K562 (cell line): ENCODE measurements around the gene PGS1. TPM values are rescaled to one million over a fixed set of nuclear protein-coding genes. Genes with fewer than 3 reads are reported as not detected.

ENCODE experiments used
- ATAC-seq: fragments of 200-7000 bp; cut with Tn5 transposase; 3 replicates; pipeline ENCODE4 v1.9.1; 2020; ENCODE audit warnings: moderate library complexity
- BruUV-seq: library from RNA; stranded (reverse); fragments of 400-500 nt; replicated peaks from 2 replicates; lab custom pipeline; 2021; lab: Mats Ljungman, UMichigan
- CTCF ChIA-PET: fragments of 300-600 bp; formaldehyde crosslinking; extraction: SDS; loops from one replicate; lab custom pipeline; 2021; ENCODE audit warnings: low intra/inter-chr PET ratio; lab: Yijun Ruan, JAX
- POLR2A ChIA-PET: fragments of 300-600, 350-650 bp; sonication (Branson Sonifier 250); formaldehyde crosslinking; extraction: SDS; loops from one replicate; lab custom pipeline; 2021; ENCODE audit warnings: antibody characterized with exemption, inconsistent platforms; lab: Yijun Ruan, JAX
- DNase-seq, 4 experiments: peaks; one replicate each; pipeline versions ENCODE4 v3.0.0 to v3.0.0-alpha.2; 2011 to 2018; ENCODE audit warnings: low spot score in 3 of 4, mixed read lengths in 3 of 4; ENCODE audit errors: extremely low read depth in 1 of 4
- FAIRE-seq: peaks from 2 replicates; lab custom pipeline; 2011; peaks lifted over from hg19 to GRCh38; lab: Jason Lieb, UNC
- H2AFZ ChIP-seq: 2 replicates; pipeline ENCODE4 v1.6.0; 2011; ENCODE audit warnings: low read depth, low read length, control low read depth, inconsistent platforms
- H3K27ac ChIP-seq: fragments of 200-600 bp; 3 replicates; pipeline ENCODE4 v1.8.0; 2011; ENCODE audit warnings: low read depth, mild to moderate bottlenecking, control low read depth, inconsistent platforms, low read length, moderate library complexity, mixed read lengths; ENCODE audit errors: extremely low read depth
- H3K27me3 ChIP-seq, 2 experiments: fragments of 300-600 bp in 1 of 2; 2 replicates in 1 of 2; 3 replicates in 1 of 2; pipeline versions ENCODE4 v1.6.0 to v1.8.0; 2011; ENCODE audit warnings: inconsistent platforms in 2 of 2, low read length in 2 of 2, mild to moderate bottlenecking in 1 of 2, mixed read lengths in 1 of 2, moderate library complexity in 1 of 2; ENCODE audit not compliant: control insufficient read depth in 2 of 2, insufficient read depth in 2 of 2
- H3K36me3 ChIP-seq: fragments of 300-600 bp; 3 replicates; pipeline ENCODE4 v1.8.0; 2011; ENCODE audit warnings: mild to moderate bottlenecking, low read length, inconsistent platforms; ENCODE audit not compliant: control insufficient read depth, insufficient read depth
- H3K4me1 ChIP-seq, 2 experiments: fragments of 200-600 bp in 1 of 2; replicated peaks in 1 of 2; 2 replicates in 1 of 2; 3 replicates in 1 of 2; pipeline versions ENCODE4 v1.5.1 to v1.8.0; 2011; ENCODE audit warnings: inconsistent platforms in 2 of 2, low read length in 2 of 2, mild to moderate bottlenecking in 1 of 2, mixed read lengths in 1 of 2, moderate library complexity in 1 of 2; ENCODE audit not compliant: control insufficient read depth in 2 of 2, insufficient read depth in 2 of 2
- H3K4me2 ChIP-seq: 2 replicates; pipeline ENCODE4 v1.6.1; 2011; ENCODE audit warnings: low read length, control low read depth, inconsistent platforms, mixed read lengths; ENCODE audit not compliant: insufficient read depth
- H3K4me3 ChIP-seq: fragments of 200-600 bp; sonication (generic), shearing (Covaris generic); 2 replicates; pipeline ENCODE4 v1.5.1; 2016; ENCODE audit warnings: control low read depth, inconsistent platforms
- H3K79me2 ChIP-seq: fragments of 200-600 bp; 3 replicates; pipeline ENCODE4 v1.8.0; 2011; ENCODE audit warnings: low read length, inconsistent platforms; ENCODE audit not compliant: control insufficient read depth, insufficient read depth
- H3K9ac ChIP-seq, 2 experiments: 2 replicates each; pipeline versions ENCODE4 v1.6.0 to v1.6.1; 2011; ENCODE audit warnings: low read depth in 2 of 2, low read length in 2 of 2, control low read depth in 1 of 2, inconsistent platforms in 1 of 2, mild to moderate bottlenecking in 1 of 2, mixed read lengths in 1 of 2; ENCODE audit not compliant: insufficient read depth in 1 of 2
- H3K9me1 ChIP-seq: one replicate; pipeline ENCODE4 v1.6.0; 2011; ENCODE audit warnings: inconsistent platforms, mild to moderate bottlenecking, low read length, moderate library complexity; ENCODE audit not compliant: control insufficient read depth, insufficient read depth
- H3K9me3 ChIP-seq: replicated peaks from 2 replicates; pipeline ENCODE4 v1.5.1; 2011; ENCODE audit warnings: low read depth, low read length, inconsistent platforms; ENCODE audit not compliant: control insufficient read depth, insufficient read depth
- H4K20me1 ChIP-seq: replicated peaks from 2 replicates; pipeline ENCODE4 v1.6.1; 2011; ENCODE audit warnings: low read length, inconsistent platforms, mixed read lengths; ENCODE audit not compliant: control insufficient read depth, insufficient read depth
- BCOR ChIP-seq: fragments of 450-650 bp; IDR thresholded peaks from 2 replicates; pipeline ENCODE4 v1.6.1; 2016
- ESRRB ChIP-seq: fragments of 250-450 bp; sonication (Bioruptor Pico); IDR thresholded peaks from 2 replicates; pipeline ENCODE4 v1.5.0; 2020; ENCODE audit warnings: mild to moderate bottlenecking, moderate library complexity, borderline replicate concordance
- ETV5 ChIP-seq: sonication (generic); formaldehyde crosslinking; IDR thresholded peaks from 2 replicates; pipeline ENCODE4 v1.4.0; 2020; ENCODE audit warnings: low read depth, mild to moderate bottlenecking, missing genetic modification reagents
- HDAC2 ChIP-seq: fragments of 450-650 bp; IDR thresholded peaks from 2 replicates; pipeline ENCODE4 v1.6.1; 2016; ENCODE audit warnings: mild to moderate bottlenecking
- KDM1A ChIP-seq, 2 experiments: fragments of 450-650 bp; IDR thresholded peaks; 2 replicates each; pipeline ENCODE4 v1.6.1; 2016; ENCODE audit warnings: mild to moderate bottlenecking in 2 of 2
- MTA2 ChIP-seq: fragments of 450-650 bp; IDR thresholded peaks from 2 replicates; pipeline ENCODE4 v1.6.1; 2016; ENCODE audit warnings: low read depth
- RBM25 ChIP-seq: fragments of 200-400 bp; formaldehyde crosslinking; IDR thresholded peaks from 2 replicates; pipeline ENCODE4 v1.6.1; 2018; ENCODE audit warnings: low read length, low read depth, moderate library complexity; ENCODE audit not compliant: severe bottlenecking
- RFX1 ChIP-seq: fragments of 450-650 bp; IDR thresholded peaks from 2 replicates; pipeline ENCODE4 v1.6.1; 2016; ENCODE audit warnings: mild to moderate bottlenecking, moderate library complexity
- RHOXF2B ChIP-seq: fragments of 250-450 bp; sonication (Bioruptor Pico); conservative IDR thresholded peaks from 2 replicates; pipeline ENCODE4 v1.5.1; 2021
- RUNX1 ChIP-seq: sonication (generic); IDR thresholded peaks from 2 replicates; pipeline ENCODE4 v1.6.1; 2016; ENCODE audit warnings: antibody characterized with exemption, low read depth
- STAT5A ChIP-seq: IDR thresholded peaks from 2 replicates; pipeline ENCODE4 v1.6.1; 2012; ENCODE audit warnings: low read length, inconsistent platforms, borderline replicate concordance
- TCFL5 ChIP-seq: fragments of 250-450 bp; sonication (Bioruptor Pico); conservative IDR thresholded peaks from 2 replicates; pipeline ENCODE4 v1.6.1; 2021; ENCODE audit warnings: mild to moderate bottlenecking, moderate library complexity, matching md5 sums
- ZFP30 ChIP-seq: fragments of 250-450 bp; sonication (Bioruptor Pico); IDR thresholded peaks from 2 replicates; pipeline ENCODE4 v1.8.0; 2022; ENCODE audit warnings: moderate library complexity, mild to moderate bottlenecking, inconsistent platforms, borderline replicate concordance
- WGBS: fragments of 100-300 bp; shearing (Covaris generic); methylation state at CpG from one replicate; pipeline ENCODE4 v1.1.6; 2016; ENCODE audit warnings: low coverage, mixed read lengths; ENCODE audit not compliant: insufficient coverage; ENCODE audit errors: missing lambda C conversion rate; 5-methylcytosine and 5-hydroxymethylcytosine counted together
- in situ Hi-C: fragments of 300-500 bp; cut with MboI; formaldehyde crosslinking; loops from 4 replicates; pipeline ENCODE4 v1.15.0; 2018; ENCODE audit warnings: inconsistent platforms, mixed read lengths
- intact Hi-C: fragments of 100-400 bp; cut with micrococcal nuclease; formaldehyde crosslinking; loops from 2 replicates; pipeline ENCODE4 v1.14.2; 2022
- polyA plus RNA-seq, 8 experiments: library from polyadenylated mRNA; depleted of rRNA in 4 of 8; stranded (reverse) in 5 of 8; unstranded in 3 of 8; fragments of >200 nt; fragmentation: Nextera tagmentation in 2 of 8; fragmentation: Illumina TruSeq in 1 of 8; extraction: Ambion mirVana in 2 of 8; extraction: Trizol in 1 of 8; gene quantifications; 2 replicates each; pipeline versions ENCODE4 v1.2.1 to v1.2.3, GENCODE V29; 2011 to 2014; ENCODE audit warnings: inconsistent platforms in 1 of 8, missing spikeins in 1 of 8
- total RNA-seq, 7 experiments: library from RNA; depleted of rRNA in 6 of 7; stranded (reverse); fragments of >200 nt in 6 of 7; fragmentation: Illumina TruSeq in 2 of 7; extraction: Trizol in 2 of 7; gene quantifications; 2 replicates each; pipeline versions ENCODE4 v1.2.1 to v1.2.3, GENCODE V29; 2011 to 2021; ENCODE audit warnings: low replicate concordance in 1 of 7
- TF ChIP-seq, protein P1 (sequence below), 2 experiments: fragments of 250-450 bp in 1 of 2; fragments of 450-650 bp in 1 of 2; sonication (Bioruptor Pico) in 1 of 2; IDR thresholded peaks; 2 replicates each; pipeline versions ENCODE4 v1.6.1 to v1.8.0; 2016 to 2021; ENCODE audit warnings: mild to moderate bottlenecking in 2 of 2, moderate library complexity in 2 of 2, missing compliant biosample characterization in 1 of 2, missing genetic modification characterization in 1 of 2
- TF ChIP-seq, protein P2 (sequence below): sonication (generic); formaldehyde crosslinking; IDR thresholded peaks from 2 replicates; pipeline ENCODE4 v1.8.1; 2023; ENCODE audit warnings: mild to moderate bottlenecking, missing genetic modification reagents, moderate library complexity
- TF ChIP-seq, protein P3 (sequence below): fragments of 250-450 bp; sonication (Bioruptor Pico); IDR thresholded peaks from 2 replicates; pipeline ENCODE4 v1.8.0; 2021; ENCODE audit warnings: moderate library complexity, mild to moderate bottlenecking, inconsistent platforms
- TF ChIP-seq, protein P4 (sequence below): sonication (generic); formaldehyde crosslinking; IDR thresholded peaks from 2 replicates; pipeline ENCODE4 v1.8.0; 2022; ENCODE audit warnings: missing genetic modification reagents, mild to moderate bottlenecking, borderline replicate concordance
- TF ChIP-seq, protein P5 (sequence below): IDR thresholded peaks from 2 replicates; pipeline ENCODE4 v1.6.1; 2014; ENCODE audit warnings: antibody characterized with exemption

Gene PGS1
- total and polyA plus RNA-seq, 9 of the 15 experiments (the other 6 are each of a cell fraction or from before 2014, with no cell fraction given) = 1.3 to 39.4 (median 22.3) TPM

DNA sequence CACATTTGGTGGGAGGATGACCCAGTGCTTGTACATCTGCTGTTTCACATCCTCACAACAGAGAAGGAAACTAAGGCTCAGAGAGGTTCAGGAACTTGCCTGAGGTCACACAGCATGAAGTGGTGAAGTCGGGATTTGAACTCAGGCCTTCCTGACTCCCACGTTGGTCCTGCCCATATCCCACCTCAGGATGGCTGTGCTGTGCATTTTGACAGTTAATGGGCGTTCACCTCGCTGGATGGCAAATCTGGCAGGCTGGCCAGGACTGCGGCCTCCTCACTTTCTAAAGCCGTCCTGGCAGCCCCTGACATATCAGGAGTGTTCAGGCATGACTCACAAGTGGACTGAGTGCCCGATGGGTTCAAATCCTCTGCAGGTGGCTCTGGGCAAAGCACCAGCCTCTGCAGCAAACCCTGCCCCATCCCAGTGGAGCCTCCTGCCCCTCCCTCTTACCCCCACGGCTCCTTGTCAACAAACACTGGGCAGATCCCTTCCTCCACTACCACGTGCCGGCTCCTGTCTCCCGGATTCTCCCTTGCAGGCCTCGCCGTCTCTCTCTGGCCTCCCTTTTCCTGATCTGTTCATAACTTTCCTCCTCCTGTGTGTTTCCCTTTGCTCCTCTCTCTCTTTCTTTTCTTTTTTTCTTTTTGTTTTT, 47.8 kb upstream of the PGS1 start:
- Histone ChIP-seq H3K27me3 (no peaks in the 10 kb centered on the region), H3K4me2 (no peak overlapping the region), H3K4me1 (peaks cover 0 to 11% of the 10 kb centered on the region in 2 experiments; a peak in 4 of 5 replicates), H3K9ac (no peak overlapping the region), H3K27ac (no peak overlapping the region), H4K20me1 (no peaks in the 10 kb centered on the region), H3K9me1 (no peaks in the 10 kb centered on the region), H3K9me3 (no peaks in the 10 kb centered on the region), H3K36me3 (no peaks in the 10 kb centered on the region), H3K79me2 (no peaks in the 10 kb centered on the region), H2AFZ (no peak overlapping the region), H3K4me3 (no peak overlapping the region)
- POLR2A ChIA-PET = no interaction called here
- DNase-seq (no peak), ATAC-seq (no peak), FAIRE-seq (no peak)
- CTCF ChIA-PET = no interaction called here
- BruUV-seq = no TSS peak
- intact Hi-C loops = no loop called here
- in situ Hi-C loops = no loop called here
- WGBS = 46% methylated on average over 13 of the region's 13 CpGs
- TF ChIP-seq RBM25 = peak; percentile 94
- TF ChIP-seq ETV5 (CRISPR knock-in tag) = no peak
- no peak for TF ChIP-seq MTA2
- TF ChIP-seq, protein P1, sequence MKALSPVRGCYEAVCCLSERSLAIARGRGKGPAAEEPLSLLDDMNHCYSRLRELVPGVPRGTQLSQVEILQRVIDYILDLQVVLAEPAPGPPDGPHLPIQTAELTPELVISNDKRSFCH (CRISPR knock-in tag; IDR thresholded peaks at IDR 0.05) = no peak
- TF ChIP-seq, protein P1 (tag; IDR thresholded peaks at IDR 0.05) = no peak
- no peak for TF ChIP-seq RUNX1
- TF ChIP-seq, protein P2, sequence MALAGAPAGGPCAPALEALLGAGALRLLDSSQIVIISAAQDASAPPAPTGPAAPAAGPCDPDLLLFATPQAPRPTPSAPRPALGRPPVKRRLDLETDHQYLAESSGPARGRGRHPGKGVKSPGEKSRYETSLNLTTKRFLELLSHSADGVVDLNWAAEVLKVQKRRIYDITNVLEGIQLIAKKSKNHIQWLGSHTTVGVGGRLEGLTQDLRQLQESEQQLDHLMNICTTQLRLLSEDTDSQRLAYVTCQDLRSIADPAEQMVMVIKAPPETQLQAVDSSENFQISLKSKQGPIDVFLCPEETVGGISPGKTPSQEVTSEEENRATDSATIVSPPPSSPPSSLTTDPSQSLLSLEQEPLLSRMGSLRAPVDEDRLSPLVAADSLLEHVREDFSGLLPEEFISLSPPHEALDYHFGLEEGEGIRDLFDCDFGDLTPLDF (CRISPR knock-in tag) = no peak
- peak; percentile 85 for TF ChIP-seq HDAC2
- peak; percentile 78 to 91 for TF ChIP-seq KDM1A (IDR thresholded peaks at IDR 0.05)
- no peak for TF ChIP-seq STAT5A
- TF ChIP-seq RHOXF2B (CRISPR knock-in tag) = no peak
- TF ChIP-seq, protein P3, sequence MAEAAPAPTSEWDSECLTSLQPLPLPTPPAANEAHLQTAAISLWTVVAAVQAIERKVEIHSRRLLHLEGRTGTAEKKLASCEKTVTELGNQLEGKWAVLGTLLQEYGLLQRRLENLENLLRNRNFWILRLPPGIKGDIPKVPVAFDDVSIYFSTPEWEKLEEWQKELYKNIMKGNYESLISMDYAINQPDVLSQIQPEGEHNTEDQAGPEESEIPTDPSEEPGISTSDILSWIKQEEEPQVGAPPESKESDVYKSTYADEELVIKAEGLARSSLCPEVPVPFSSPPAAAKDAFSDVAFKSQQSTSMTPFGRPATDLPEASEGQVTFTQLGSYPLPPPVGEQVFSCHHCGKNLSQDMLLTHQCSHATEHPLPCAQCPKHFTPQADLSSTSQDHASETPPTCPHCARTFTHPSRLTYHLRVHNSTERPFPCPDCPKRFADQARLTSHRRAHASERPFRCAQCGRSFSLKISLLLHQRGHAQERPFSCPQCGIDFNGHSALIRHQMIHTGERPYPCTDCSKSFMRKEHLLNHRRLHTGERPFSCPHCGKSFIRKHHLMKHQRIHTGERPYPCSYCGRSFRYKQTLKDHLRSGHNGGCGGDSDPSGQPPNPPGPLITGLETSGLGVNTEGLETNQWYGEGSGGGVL (CRISPR knock-in tag) = no peak
- peak; percentile 96 for TF ChIP-seq BCOR
- no peak for TF ChIP-seq ESRRB (CRISPR knock-in tag)
- TF ChIP-seq TCFL5 = no peak
- TF ChIP-seq, protein P4, sequence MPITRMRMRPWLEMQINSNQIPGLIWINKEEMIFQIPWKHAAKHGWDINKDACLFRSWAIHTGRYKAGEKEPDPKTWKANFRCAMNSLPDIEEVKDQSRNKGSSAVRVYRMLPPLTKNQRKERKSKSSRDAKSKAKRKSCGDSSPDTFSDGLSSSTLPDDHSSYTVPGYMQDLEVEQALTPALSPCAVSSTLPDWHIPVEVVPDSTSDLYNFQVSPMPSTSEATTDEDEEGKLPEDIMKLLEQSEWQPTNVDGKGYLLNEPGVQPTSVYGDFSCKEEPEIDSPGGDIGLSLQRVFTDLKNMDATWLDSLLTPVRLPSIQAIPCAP (CRISPR knock-in tag) = no peak
- no peak for TF ChIP-seq ZFP30 (CRISPR knock-in tag)
- TF ChIP-seq, protein P5, sequence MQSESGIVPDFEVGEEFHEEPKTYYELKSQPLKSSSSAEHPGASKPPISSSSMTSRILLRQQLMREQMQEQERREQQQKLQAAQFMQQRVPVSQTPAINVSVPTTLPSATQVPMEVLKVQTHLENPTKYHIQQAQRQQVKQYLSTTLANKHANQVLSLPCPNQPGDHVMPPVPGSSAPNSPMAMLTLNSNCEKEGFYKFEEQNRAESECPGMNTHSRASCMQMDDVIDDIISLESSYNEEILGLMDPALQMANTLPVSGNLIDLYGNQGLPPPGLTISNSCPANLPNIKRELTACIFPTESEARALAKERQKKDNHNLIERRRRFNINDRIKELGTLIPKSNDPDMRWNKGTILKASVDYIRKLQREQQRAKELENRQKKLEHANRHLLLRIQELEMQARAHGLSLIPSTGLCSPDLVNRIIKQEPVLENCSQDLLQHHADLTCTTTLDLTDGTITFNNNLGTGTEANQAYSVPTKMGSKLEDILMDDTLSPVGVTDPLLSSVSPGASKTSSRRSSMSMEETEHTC = no peak
- no peak for TF ChIP-seq RFX1
